Fibroblast of mammary gland (primary cell): Measurements from ENCODE around the gene GRM5.

ENCODE experiments used
- DNase-seq: peaks from one replicate; pipeline ENCODE4 v3.0.0-alpha.2; 2010; ENCODE audit warnings: low read depth
- H3K4me3 ChIP-seq: 2 replicates; pipeline ENCODE4 v1.5.1; 2011; ENCODE audit warnings: low read depth, mild to moderate bottlenecking, low read length, moderate library complexity; ENCODE audit not compliant: control insufficient read depth
- CTCF ChIP-seq: conservative IDR thresholded peaks from 2 replicates; pipeline ENCODE4 v1.5.1; 2011; ENCODE audit warnings: low read depth, low read length, inconsistent platforms; ENCODE audit not compliant: control insufficient read depth, insufficient read depth

GRM5 gene

GRCh38 chr11:88813233-88813915 lies 252.4 kb downstream of the GRM5 start:
- H3K4me3 ChIP-seq: no peak overlapping the region
- no peak for TF ChIP-seq CTCF
- no peak for DNase-seq

GRCh38 chr11:88810420-88811097 lies 255.2 kb downstream of the GRM5 start:
- TF ChIP-seq CTCF: no peak
- H3K4me3 ChIP-seq: no peak overlapping the region
- DNase-seq: no peak

GRCh38 chr11:88809126-88809525 lies 256.7 kb downstream of the GRM5 start:
- TF ChIP-seq CTCF: no peak
- no peak overlapping the region for H3K4me3 ChIP-seq
- DNase-seq: no peak

- H3K4me3 ChIP-seq: no peak overlapping the region
- no peak for DNase-seq
- no peak for TF ChIP-seq CTCF
Observed at GRCh38 chr11:88807349-88807748, 258.4 kb downstream of the GRM5 start.

GRCh38 chr11:88806410-88806809 lies 259.4 kb downstream of the GRM5 start:
- H3K4me3 ChIP-seq: no peak overlapping the region
- TF ChIP-seq CTCF: no peak
- no peak for DNase-seq

GRCh38 chr11:88801484-88802123 lies 264.2 kb downstream of the GRM5 start:
- no peak overlapping the region for H3K4me3 ChIP-seq

More at GRCh38 chr11:88801484-88802123, 264.2 kb downstream of the GRM5 start:
- TF ChIP-seq CTCF: no peak
- DNase-seq: no peak
